ENCODE data around the gene TSPAN15.

TSPAN15 gene

GRCh38 chr10:69538461-69538860, 87.2 kb downstream of the TSPAN15 start:
- CTCF ChIA-PET, result interaction anchor here (0.8 kb wide), 1 partner anchor 75 kb away, joined by 3 read pairs; no protein-coding TSS in a partner anchor

GRCh38 chr10:69541463-69541862, 90.2 kb downstream of the TSPAN15 start:
- no peak overlapping the region for H3K4me3 ChIP-seq (ENCODE audit: control insufficient read depth in 1 of 7, extremely low read depth in 1 of 7, insufficient read depth in 4 of 7, low read depth in 2 of 7, low read length in 6 of 7)
- ChIA-PET CTCF (interaction anchor here (1.6 kb wide), 1 partner anchor 10 kb away, joined by 4 read pairs; no protein-coding TSS in a partner anchor), POLR2A (no interaction called here)

More at GRCh38 chr10:69538461-69538860, 87.2 kb downstream of the TSPAN15 start:
- H3K9me3 ChIP-seq (ENCODE audit: control extremely low read depth in 1 of 5, control insufficient read depth in 4 of 5, insufficient read depth in 2 of 5, low read depth in 1 of 5, low read length in 4 of 5), result peaks cover 0 to 28% (median 3%) of the 10 kb centered on the region in 5 experiments
- POLR2A ChIA-PET, result no interaction called here
- H3K4me3 ChIP-seq (ENCODE audit: control insufficient read depth in 1 of 7, extremely low read depth in 1 of 7, insufficient read depth in 4 of 7, low read depth in 2 of 7, low read length in 6 of 7), result no peak overlapping the region
- H3K27me3 ChIP-seq (replicated peaks in 2 of 5; ENCODE audit: control insufficient read depth in 4 of 5, insufficient read depth in 5 of 5, low read length in 4 of 5), result peaks cover 0 to 6% (median 2%) of the 10 kb centered on the region in 5 experiments
- no peaks in the 10 kb centered on the region for H3K36me3 ChIP-seq (ENCODE audit: control insufficient read depth in 4 of 4, insufficient read depth in 4 of 4, low read length in 3 of 4)
- DNase-seq, result no peak
- H3K4me1 ChIP-seq (ENCODE audit: control extremely low read depth in 1 of 4, control insufficient read depth in 4 of 4, insufficient read depth in 4 of 4, low read length in 3 of 4), result no peaks in the 10 kb centered on the region
- H3K27ac ChIP-seq (ENCODE audit: insufficient read depth in 1 of 2, low read depth in 1 of 2, low read length in 2 of 2, poor library complexity in 1 of 2, severe bottlenecking in 2 of 2), result no peak overlapping the region
- 100% methylated on average over 2 of the region's 3 CpGs for WGBS (ENCODE audit: insufficient coverage)

DNA sequence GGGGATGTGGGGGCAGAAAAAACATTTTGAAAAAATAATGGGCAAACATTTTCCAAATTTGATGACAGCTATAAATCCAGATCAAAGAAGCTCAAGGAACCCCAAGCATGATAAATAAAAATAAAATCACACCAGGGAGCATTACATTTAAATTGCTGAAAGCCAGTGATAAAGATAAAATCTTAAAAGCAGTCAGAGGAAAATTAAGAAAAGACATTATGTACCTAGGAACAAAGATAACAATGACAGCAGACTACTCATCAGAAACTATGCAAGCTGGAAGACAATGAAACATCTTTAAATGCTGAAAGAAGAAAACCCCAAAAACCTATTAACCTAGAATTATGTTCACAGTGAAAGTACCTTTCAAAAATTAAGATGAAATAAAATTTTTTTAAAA, 98.7 kb downstream of the TSPAN15 start:
- POLR2A ChIA-PET, result no interaction called here

More at GRCh38 chr10:69541463-69541862, 90.2 kb downstream of the TSPAN15 start:
- H3K9me3 ChIP-seq (ENCODE audit: control extremely low read depth in 1 of 5, control insufficient read depth in 4 of 5, insufficient read depth in 2 of 5, low read depth in 1 of 5, low read length in 4 of 5), result peaks cover 0 to 22% (median 3%) of the 10 kb centered on the region in 5 experiments
- H3K36me3 ChIP-seq (ENCODE audit: control insufficient read depth in 4 of 4, insufficient read depth in 4 of 4, low read length in 3 of 4), result no peaks in the 10 kb centered on the region
- 72% methylated on average over 2 of the region's 2 CpGs for WGBS (ENCODE audit: insufficient coverage)
- peaks cover 0 to 8% (median 2%) of the 10 kb centered on the region in 5 experiments for H3K27me3 ChIP-seq (replicated peaks in 2 of 5; ENCODE audit: control insufficient read depth in 4 of 5, insufficient read depth in 5 of 5, low read length in 4 of 5)
- H3K27ac ChIP-seq (ENCODE audit: insufficient read depth in 1 of 2, low read depth in 1 of 2, low read length in 2 of 2, poor library complexity in 1 of 2, severe bottlenecking in 2 of 2), result no peak overlapping the region
- DNase-seq, result no peak
- no peaks in the 10 kb centered on the region for H3K4me1 ChIP-seq (ENCODE audit: control extremely low read depth in 1 of 4, control insufficient read depth in 4 of 4, insufficient read depth in 4 of 4, low read length in 3 of 4)

GRCh38 chr10:69552268-69552667, 101.0 kb downstream of the TSPAN15 start:
- H3K27me3 ChIP-seq (replicated peaks in 2 of 5; ENCODE audit: control insufficient read depth in 4 of 5, insufficient read depth in 5 of 5, low read length in 4 of 5), result peaks cover 0 to 9% (median 2%) of the 10 kb centered on the region in 5 experiments
- CTCF ChIA-PET, result interaction anchor here (0.9 kb wide), 1 partner anchor 14 kb away, joined by 3 read pairs; no protein-coding TSS in a partner anchor
- H3K9me3 ChIP-seq (ENCODE audit: control extremely low read depth in 1 of 5, control insufficient read depth in 4 of 5, insufficient read depth in 2 of 5, low read depth in 1 of 5, low read length in 4 of 5), result peaks cover 8 to 33% (median 22%) of the 10 kb centered on the region in 5 experiments
- POLR2A ChIA-PET, result no interaction called here
- no CpG with 5 or more reads among the region's 1 CpG for WGBS (ENCODE audit: insufficient coverage)
- H3K27ac ChIP-seq (ENCODE audit: insufficient read depth in 1 of 2, low read depth in 1 of 2, low read length in 2 of 2, poor library complexity in 1 of 2, severe bottlenecking in 2 of 2), result no peak overlapping the region
- no peaks in the 10 kb centered on the region for H3K4me1 ChIP-seq (ENCODE audit: control extremely low read depth in 1 of 4, control insufficient read depth in 4 of 4, insufficient read depth in 4 of 4, low read length in 3 of 4)
- H3K36me3 ChIP-seq (ENCODE audit: control insufficient read depth in 4 of 4, insufficient read depth in 4 of 4, low read length in 3 of 4), result no peaks in the 10 kb centered on the region
- no peak overlapping the region for H3K4me3 ChIP-seq (ENCODE audit: control insufficient read depth in 1 of 7, extremely low read depth in 1 of 7, insufficient read depth in 4 of 7, low read depth in 2 of 7, low read length in 6 of 7)
- no peak for DNase-seq

More for the DNA sequence above, 98.7 kb downstream of the TSPAN15 start:
- DNase-seq, result peak in 2 of 3 donors; percentile 17 to 30
- no peak overlapping the region for H3K4me3 ChIP-seq (ENCODE audit: control insufficient read depth in 1 of 7, extremely low read depth in 1 of 7, insufficient read depth in 4 of 7, low read depth in 2 of 7, low read length in 6 of 7)
- peaks cover 0 to 6% (median 2%) of the 10 kb centered on the region in 5 experiments for H3K27me3 ChIP-seq (replicated peaks in 2 of 5; ENCODE audit: control insufficient read depth in 4 of 5, insufficient read depth in 5 of 5, low read length in 4 of 5)
- peaks cover 8 to 37% (median 22%) of the 10 kb centered on the region in 5 experiments for H3K9me3 ChIP-seq (ENCODE audit: control extremely low read depth in 1 of 5, control insufficient read depth in 4 of 5, insufficient read depth in 2 of 5, low read depth in 1 of 5, low read length in 4 of 5)
- no peaks in the 10 kb centered on the region for H3K36me3 ChIP-seq (ENCODE audit: control insufficient read depth in 4 of 4, insufficient read depth in 4 of 4, low read length in 3 of 4)
- H3K27ac ChIP-seq (ENCODE audit: insufficient read depth in 1 of 2, low read depth in 1 of 2, low read length in 2 of 2, poor library complexity in 1 of 2, severe bottlenecking in 2 of 2), result no peak overlapping the region
- H3K4me1 ChIP-seq (ENCODE audit: control extremely low read depth in 1 of 4, control insufficient read depth in 4 of 4, insufficient read depth in 4 of 4, low read length in 3 of 4), result no peaks in the 10 kb centered on the region
- CTCF ChIA-PET, result interaction anchor here (1.4 kb wide), 1 partner anchor 86 kb away, joined by 4 read pairs; no protein-coding TSS in a partner anchor

GRCh38 chr10:69553328-69553727, 102.1 kb downstream of the TSPAN15 start:
- H3K4me1 ChIP-seq (ENCODE audit: control extremely low read depth in 1 of 4, control insufficient read depth in 4 of 4, insufficient read depth in 4 of 4, low read length in 3 of 4), result peaks cover 0 to 2% (median under 1%) of the 10 kb centered on the region in 4 experiments
- peaks cover 6 to 28% (median 18%) of the 10 kb centered on the region in 5 experiments for H3K9me3 ChIP-seq (ENCODE audit: control extremely low read depth in 1 of 5, control insufficient read depth in 4 of 5, insufficient read depth in 2 of 5, low read depth in 1 of 5, low read length in 4 of 5)
- WGBS (ENCODE audit: insufficient coverage), result 92% methylated on average over 3 of the region's 4 CpGs
- no peak overlapping the region for H3K27ac ChIP-seq (ENCODE audit: insufficient read depth in 1 of 2, low read depth in 1 of 2, low read length in 2 of 2, poor library complexity in 1 of 2, severe bottlenecking in 2 of 2)
- CTCF ChIA-PET, result no interaction called here
- peaks cover 0 to 9% (median 2%) of the 10 kb centered on the region in 5 experiments for H3K27me3 ChIP-seq (replicated peaks in 2 of 5; ENCODE audit: control insufficient read depth in 4 of 5, insufficient read depth in 5 of 5, low read length in 4 of 5)
- POLR2A ChIA-PET, result no interaction called here
- H3K4me3 ChIP-seq (ENCODE audit: control insufficient read depth in 1 of 7, extremely low read depth in 1 of 7, insufficient read depth in 4 of 7, low read depth in 2 of 7, low read length in 6 of 7), result no peak overlapping the region
- H3K36me3 ChIP-seq (ENCODE audit: control insufficient read depth in 4 of 4, insufficient read depth in 4 of 4, low read length in 3 of 4), result no peaks in the 10 kb centered on the region
- no peak for DNase-seq

DNA sequence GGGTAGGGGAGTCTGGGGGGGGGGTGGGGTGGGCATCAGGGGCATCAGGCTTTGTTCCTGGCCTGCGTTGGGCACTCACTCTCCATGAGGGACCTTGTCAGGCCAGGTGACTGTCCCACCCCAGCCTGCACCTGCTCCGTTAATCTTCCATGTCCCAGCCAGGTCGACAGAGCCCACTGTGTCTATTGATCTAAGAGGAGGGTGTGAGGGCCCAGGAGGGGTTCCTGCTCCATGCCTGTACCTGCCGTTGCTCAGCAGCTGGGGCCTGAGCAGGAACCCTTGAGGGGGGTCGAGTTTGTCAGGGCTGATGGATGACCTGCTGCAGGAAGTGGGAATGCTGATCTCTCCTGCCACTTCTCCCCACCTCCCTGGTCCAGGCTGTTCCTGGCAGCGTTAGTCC, 103.3 kb downstream of the TSPAN15 start:
- POLR2A ChIA-PET, result no interaction called here

More for the DNA sequence above, 103.3 kb downstream of the TSPAN15 start:
- no peak overlapping the region for H3K4me3 ChIP-seq (ENCODE audit: control insufficient read depth in 1 of 7, extremely low read depth in 1 of 7, insufficient read depth in 4 of 7, low read depth in 2 of 7, low read length in 6 of 7)
- H3K36me3 ChIP-seq (ENCODE audit: control insufficient read depth in 4 of 4, insufficient read depth in 4 of 4, low read length in 3 of 4), result no peaks in the 10 kb centered on the region
- no peak for DNase-seq
- peaks cover 5 to 17% (median 10%) of the 10 kb centered on the region in 5 experiments for H3K9me3 ChIP-seq (ENCODE audit: control extremely low read depth in 1 of 5, control insufficient read depth in 4 of 5, insufficient read depth in 2 of 5, low read depth in 1 of 5, low read length in 4 of 5)
- CTCF ChIA-PET, result interaction anchor here (1.1 kb wide), 1 partner anchor 86 kb away, joined by 3 read pairs; no protein-coding TSS in a partner anchor
- H3K4me1 ChIP-seq (ENCODE audit: control extremely low read depth in 1 of 4, control insufficient read depth in 4 of 4, insufficient read depth in 4 of 4, low read length in 3 of 4), result peaks cover 0 to 7% (median 3%) of the 10 kb centered on the region in 4 experiments
- peaks cover 0 to 9% (median 2%) of the 10 kb centered on the region in 5 experiments for H3K27me3 ChIP-seq (replicated peaks in 2 of 5; ENCODE audit: control insufficient read depth in 4 of 5, insufficient read depth in 5 of 5, low read length in 4 of 5)
- 81% methylated on average over 2 of the region's 6 CpGs for WGBS (ENCODE audit: insufficient coverage)
- H3K27ac ChIP-seq (ENCODE audit: insufficient read depth in 1 of 2, low read depth in 1 of 2, low read length in 2 of 2, poor library complexity in 1 of 2, severe bottlenecking in 2 of 2), result no peak overlapping the region

Data from common myeloid progenitor, CD34-positive (primary cell).